CD4-positive, alpha-beta T cell (primary cell): Measurements from ENCODE around the gene ITGA6. TPM values are rescaled to one million over a fixed set of nuclear protein-coding genes. Genes with fewer than 3 reads are reported as not detected.

Source experiments
- ATAC-seq: fragments of 200-7000 bp; cut with Tn5 transposase; one replicate; pipeline ENCODE4 v1.10.0; 2022; ENCODE audit warnings: mild to moderate bottlenecking; ENCODE audit not compliant: poor library complexity
- CTCF ChIA-PET: fragments of 350-600 bp; sonication (Branson Sonifier 250); formaldehyde crosslinking; loops from one replicate; lab custom pipeline; 2021; ENCODE audit warnings: antibody characterized with exemption, inconsistent platforms; lab: Charles Lee
- POLR2A ChIA-PET: fragments of 350-600 bp; sonication (Branson Sonifier 250); formaldehyde crosslinking; loops from one replicate; lab custom pipeline; 2021; ENCODE audit warnings: antibody characterized with exemption, inconsistent platforms; lab: Charles Lee
- DNase-seq, 14 experiments: peaks; one replicate each; pipeline ENCODE4 v3.0.0-alpha.2; 2013 to 2020; ENCODE audit warnings: mixed read lengths in 2 of 14
- H3K27ac ChIP-seq, 2 donors: one replicate each; pipeline versions ENCODE4 v1.5.1 to v1.7.0; 2013; ENCODE audit warnings: low read length in 2 of 2, low read depth in 1 of 2, mild to moderate bottlenecking in 1 of 2
- H3K27me3 ChIP-seq, 2 experiments: 1 replicate in 1 of 2; 2 replicates in 1 of 2; pipeline versions ENCODE4 v1.6.1 to v1.7.0; 2013; ENCODE audit warnings: low read length in 2 of 2, control low read depth in 1 of 2, mild to moderate bottlenecking in 1 of 2, moderate library complexity in 1 of 2; ENCODE audit not compliant: insufficient read depth in 2 of 2, control insufficient read depth in 1 of 2
- H3K36me3 ChIP-seq: one replicate; pipeline ENCODE4 v1.6.1; 2013; ENCODE audit warnings: low read length, control low read depth; ENCODE audit not compliant: insufficient read depth
- H3K4me1 ChIP-seq: one replicate; pipeline ENCODE4 v1.6.1; 2013; ENCODE audit warnings: low read length, control low read depth; ENCODE audit not compliant: insufficient read depth
- H3K4me3 ChIP-seq: one replicate; pipeline ENCODE4 v1.5.1; 2013; ENCODE audit warnings: mild to moderate bottlenecking, low read length, moderate library complexity
- H3K9me3 ChIP-seq, 2 experiments: 1 replicate in 1 of 2; 2 replicates in 1 of 2; pipeline versions ENCODE4 v1.6.1 to v1.7.0; 2013; ENCODE audit warnings: low read length in 2 of 2, mild to moderate bottlenecking in 2 of 2, control low read depth in 1 of 2, moderate library complexity in 1 of 2; ENCODE audit not compliant: control insufficient read depth in 1 of 2, insufficient read depth in 1 of 2
- H3K27ac Mint-ChIP-seq: one replicate; pipeline ENCODE4 v1.8.0; 2020; ENCODE audit warnings: mixed read lengths
- H3K27me3 Mint-ChIP-seq: one replicate; pipeline ENCODE4 v1.8.0; 2021; ENCODE audit warnings: mixed read lengths
- H3K36me3 Mint-ChIP-seq: one replicate; pipeline ENCODE4 v1.8.0; 2021; ENCODE audit warnings: low read depth, mixed read lengths
- H3K4me1 Mint-ChIP-seq: one replicate; pipeline ENCODE4 v1.8.0; 2021; ENCODE audit warnings: low read depth, mixed read lengths
- H3K4me3 Mint-ChIP-seq: one replicate; pipeline ENCODE4 v1.8.0; 2020; ENCODE audit warnings: mild to moderate bottlenecking, mixed read lengths
- H3K9me3 Mint-ChIP-seq: one replicate; pipeline ENCODE4 v1.8.0; 2020; ENCODE audit warnings: mixed read lengths
- CTCF ChIP-seq: fragments of 200-600 bp; IDR thresholded peaks from one replicate; pipeline ENCODE4 v1.8.0; 2022; ENCODE audit warnings: antibody characterized with exemption, mild to moderate bottlenecking
- intact Hi-C, 2 experiments: fragments of 100-400 bp; cut with DNase I in 1 of 2; cut with micrococcal nuclease in 1 of 2; formaldehyde crosslinking; loops; one replicate each; pipeline versions ENCODE4 v1.15.1 to v1.9.0; 2023 to 2025; cut with DNase I, micrococcal nuclease
- total RNA-seq, 174 experiments: library from RNA in 2 of 174; stranded (reverse) in 2 of 174; gene quantifications; one replicate each; pipeline ENCODE4 v1.2.3 and lab custom pipeline; 2021 to 2026

The ITGA6 gene
- total RNA-seq, 2 experiments from 2014 or later: 53.5 to 58.0 TPM

- peaks cover 8% of the 10 kb centered on the region for H3K4me1 Mint-ChIP-seq
- H3K27ac Mint-ChIP-seq: no peak overlapping the region
- H3K4me3 ChIP-seq: no peak overlapping the region
- no peaks in the 10 kb centered on the region for H3K36me3 ChIP-seq
- peak overlapping the region in 1 of 2 donors; percentile 5 for H3K27ac ChIP-seq
- peaks cover 82% of the 10 kb centered on the region for H3K4me1 ChIP-seq
- no peaks in the 10 kb centered on the region for H3K27me3 Mint-ChIP-seq
- no peak for TF ChIP-seq CTCF
- POLR2A ChIA-PET: interaction anchor here (0.6 to 22.8 kb wide), 3 partner anchors 9 to 540 kb away, joined by 3 to 482 read pairs (median 104); no protein-coding TSS in a partner anchor
- CTCF ChIA-PET: interaction anchor here (1.0 to 14.8 kb wide), 3 partner anchors 9 to 30 kb away, joined by 3 to 282 read pairs (median 64); no protein-coding TSS in a partner anchor
- H3K36me3 Mint-ChIP-seq: peaks cover 26% of the 10 kb centered on the region
- intact Hi-C loops: no loop called here
- ATAC-seq: no peak
- DNase-seq: no peak
- no peaks in the 10 kb centered on the region for H3K9me3 ChIP-seq
- no peaks in the 10 kb centered on the region for H3K9me3 Mint-ChIP-seq
- H3K27me3 ChIP-seq: no peaks in the 10 kb centered on the region
- peak overlapping the region; percentile 93 for H3K4me3 Mint-ChIP-seq
Measured at GRCh38 chr2:172431463-172431862, 4.1 kb downstream of the ITGA6 start.

GRCh38 chr2:172431993-172432392 lies 4.6 kb downstream of the ITGA6 start:
- CTCF ChIA-PET: interaction anchor here (1.0 to 14.8 kb wide), 4 partner anchors 9 to 30 kb away, joined by 3 to 282 read pairs (median 4); no protein-coding TSS in a partner anchor
- DNase-seq (no peak), ATAC-seq (no peak)
- Mint-ChIP-seq H3K9me3 (no peaks in the 10 kb centered on the region), H3K27me3 (no peaks in the 10 kb centered on the region), H3K4me3 (peak overlapping the region; percentile 93), H3K36me3 (peaks cover 25% of the 10 kb centered on the region), H3K4me1 (peaks cover 3% of the 10 kb centered on the region), H3K27ac (no peak overlapping the region)
- Histone ChIP-seq H3K36me3 (no peaks in the 10 kb centered on the region), H3K4me3 (no peak overlapping the region), H3K27me3 (no peaks in the 10 kb centered on the region), H3K9me3 (no peaks in the 10 kb centered on the region), H3K4me1 (peaks cover 82% of the 10 kb centered on the region), H3K27ac (peak overlapping the region in 1 of 2 donors; percentile 13)
- intact Hi-C loops: no loop called here
- TF ChIP-seq CTCF: no peak
- POLR2A ChIA-PET: interaction anchor here (1.6 to 22.8 kb wide), 3 partner anchors 8 to 32 kb away, joined by 5 to 482 read pairs (median 104); no protein-coding TSS in a partner anchor

- DNase-seq (no peak), ATAC-seq (no peak)
- no peaks in the 10 kb centered on the region for H3K9me3 Mint-ChIP-seq
- intact Hi-C loops: no loop called here
- H3K4me3 Mint-ChIP-seq: peak overlapping the region; percentile 93
- Histone ChIP-seq H3K27me3 (no peaks in the 10 kb centered on the region), H3K27ac (peak overlapping the region; percentile 46 to 50), H3K4me1 (peaks cover 92% of the 10 kb centered on the region), H3K9me3 (no peaks in the 10 kb centered on the region), H3K36me3 (no peaks in the 10 kb centered on the region), H3K4me3 (no peak overlapping the region)
- POLR2A ChIA-PET: interaction anchor here (0.9 to 22.8 kb wide), 4 partner anchors 11 to 30 kb away, joined by 4 to 482 read pairs (median 8); no protein-coding TSS in a partner anchor
- no peaks in the 10 kb centered on the region for H3K4me1 Mint-ChIP-seq
- H3K27me3 Mint-ChIP-seq: no peaks in the 10 kb centered on the region
- no peak overlapping the region for H3K27ac Mint-ChIP-seq
- TF ChIP-seq CTCF: no peak
- CTCF ChIA-PET: interaction anchor here (0.9 to 14.8 kb wide), 3 partner anchors 10 to 29 kb away, joined by 3 to 282 read pairs (median 4); no protein-coding TSS in a partner anchor
- H3K36me3 Mint-ChIP-seq: peaks cover 22% of the 10 kb centered on the region
Measured at GRCh38 chr2:172433144-172433543, 5.8 kb downstream of the ITGA6 start.
